Fibroblast of lung (primary cell): ENCODE results near the gene PRRC2B. TPM values are rescaled to one million over a fixed set of nuclear protein-coding genes. Genes with fewer than 3 reads are reported as not detected.

Experiments used
- DNase-seq, 2 donors: peaks; one replicate each; pipeline versions ENCODE4 v3.0.0 to v3.0.0-alpha.2; 2010; ENCODE audit warnings: low read depth in 2 of 2
- H2AFZ ChIP-seq: 2 replicates; pipeline ENCODE4 v1.5.1; 2012; ENCODE audit warnings: low read length, control low read depth, inconsistent platforms
- H3K27ac ChIP-seq: 2 replicates; pipeline ENCODE4 v1.5.1; 2011; ENCODE audit warnings: low read length, control low read depth; ENCODE audit not compliant: insufficient read depth
- H3K27me3 ChIP-seq: 2 replicates; pipeline ENCODE4 v1.5.1; 2011; ENCODE audit warnings: mild to moderate bottlenecking, low read length; ENCODE audit not compliant: control insufficient read depth, insufficient read depth
- H3K36me3 ChIP-seq: 2 replicates; pipeline ENCODE4 v1.5.1; 2011; ENCODE audit warnings: low read length; ENCODE audit not compliant: control insufficient read depth, insufficient read depth
- H3K4me1 ChIP-seq: 2 replicates; pipeline ENCODE4 v1.5.1; 2011; ENCODE audit warnings: low read length; ENCODE audit not compliant: control insufficient read depth, insufficient read depth; ENCODE audit errors: extremely low read depth
- H3K4me2 ChIP-seq: 2 replicates; pipeline ENCODE4 v1.5.1; 2011; ENCODE audit warnings: low read length, control low read depth; ENCODE audit not compliant: insufficient read depth; ENCODE audit errors: extremely low read depth
- H3K4me3 ChIP-seq, 4 experiments: fragments of 200-600 bp in 1 of 4; sonication (generic) in 1 of 4; replicated peaks in 1 of 4; 2 replicates each; pipeline ENCODE4 v1.5.1; 2011 to 2016; ENCODE audit warnings: low read length in 4 of 4, low read depth in 3 of 4, mild to moderate bottlenecking in 3 of 4, control low read depth in 2 of 4, inconsistent platforms in 1 of 4, mixed read lengths in 1 of 4; ENCODE audit not compliant: insufficient read depth in 1 of 4; ENCODE audit errors: control extremely low read depth in 1 of 4
- H3K79me2 ChIP-seq: 2 replicates; pipeline ENCODE4 v1.5.1; 2012; ENCODE audit warnings: mild to moderate bottlenecking, low read length, inconsistent platforms; ENCODE audit not compliant: control insufficient read depth, insufficient read depth
- H3K9ac ChIP-seq: 2 replicates; pipeline ENCODE4 v1.5.1; 2011; ENCODE audit warnings: mild to moderate bottlenecking, low read length, control low read depth; ENCODE audit not compliant: insufficient read depth
- H3K9me3 ChIP-seq: 2 replicates; pipeline ENCODE4 v1.5.1; 2012; ENCODE audit warnings: low read depth, low read length; ENCODE audit not compliant: control insufficient read depth, insufficient read depth
- H4K20me1 ChIP-seq: 2 replicates; pipeline ENCODE4 v1.5.1; 2011; ENCODE audit warnings: low read length; ENCODE audit not compliant: control insufficient read depth, insufficient read depth; ENCODE audit errors: extremely low read depth
- EZH2 ChIP-seq: IDR thresholded peaks from 2 replicates; pipeline ENCODE4 v1.5.1; 2012; ENCODE audit warnings: low read length, control low read depth, mild to moderate bottlenecking; ENCODE audit errors: missing control alignments
- polyA plus RNA-seq, 2 donors: library from polyadenylated mRNA; depleted of rRNA in 1 of 2; stranded (reverse) in 1 of 2; unstranded in 1 of 2; fragments of >200 nt; gene quantifications; 2 replicates each; pipeline ENCODE4 v1.2.1, GENCODE V29; 2011 to 2012; ENCODE audit warnings: missing spikeins in 1 of 2
- total RNA-seq: library from RNA; depleted of rRNA; stranded (reverse); fragments of >200 nt; gene quantifications from 2 replicates; pipeline ENCODE4 v1.2.1, GENCODE V29; 2014
- TF ChIP-seq, protein P1 (sequence below), 2 donors: IDR thresholded peaks in 1 of 2; conservative IDR thresholded peaks in 1 of 2; 1 replicate in 1 of 2; 2 replicates in 1 of 2; pipeline ENCODE4 v1.5.1; 2011 to 2012; ENCODE audit warnings: low read length in 2 of 2, control low read depth in 1 of 2, inconsistent platforms in 1 of 2, low read depth in 1 of 2, mild to moderate bottlenecking in 1 of 2

PRRC2B gene
- total and polyA plus RNA-seq, 2 donors (not counting 1 experiment from before 2014, with no cell fraction given) = 29.9 to 66.4 TPM

DNA sequence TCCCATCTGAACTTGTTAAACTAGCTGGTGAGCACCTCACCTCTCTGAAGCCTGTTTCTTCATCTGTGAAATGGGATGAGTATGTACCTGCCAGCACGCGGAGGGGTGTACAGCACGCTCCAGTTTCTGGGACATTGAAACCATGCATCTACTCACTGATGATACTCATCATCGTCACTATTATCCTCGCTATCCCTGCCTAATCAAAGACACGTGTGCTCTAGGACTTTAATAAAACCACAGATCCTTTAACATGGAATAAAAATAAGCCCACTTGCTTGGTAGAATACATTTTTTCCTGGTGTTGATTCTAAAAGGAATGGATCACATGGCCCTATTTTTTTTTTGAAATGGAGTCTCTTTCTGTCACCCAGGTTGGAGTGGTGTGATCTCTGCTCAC is 71.5 kb downstream of the PRRC2B start:
- Histone ChIP-seq H3K27me3 (no peaks in the 10 kb centered on the region), H3K4me2 (no peak overlapping the region), H4K20me1 (no peaks in the 10 kb centered on the region), H3K27ac (no peak overlapping the region), H3K36me3 (peaks cover 28% of the 10 kb centered on the region), H2AFZ (no peak overlapping the region), H3K9ac (no peak overlapping the region), H3K4me3 (no peak overlapping the region), H3K79me2 (peaks cover 18% of the 10 kb centered on the region), H3K9me3 (no peaks in the 10 kb centered on the region), H3K4me1 (no peaks in the 10 kb centered on the region)
- no peak for TF ChIP-seq EZH2
- TF ChIP-seq, protein P1, sequence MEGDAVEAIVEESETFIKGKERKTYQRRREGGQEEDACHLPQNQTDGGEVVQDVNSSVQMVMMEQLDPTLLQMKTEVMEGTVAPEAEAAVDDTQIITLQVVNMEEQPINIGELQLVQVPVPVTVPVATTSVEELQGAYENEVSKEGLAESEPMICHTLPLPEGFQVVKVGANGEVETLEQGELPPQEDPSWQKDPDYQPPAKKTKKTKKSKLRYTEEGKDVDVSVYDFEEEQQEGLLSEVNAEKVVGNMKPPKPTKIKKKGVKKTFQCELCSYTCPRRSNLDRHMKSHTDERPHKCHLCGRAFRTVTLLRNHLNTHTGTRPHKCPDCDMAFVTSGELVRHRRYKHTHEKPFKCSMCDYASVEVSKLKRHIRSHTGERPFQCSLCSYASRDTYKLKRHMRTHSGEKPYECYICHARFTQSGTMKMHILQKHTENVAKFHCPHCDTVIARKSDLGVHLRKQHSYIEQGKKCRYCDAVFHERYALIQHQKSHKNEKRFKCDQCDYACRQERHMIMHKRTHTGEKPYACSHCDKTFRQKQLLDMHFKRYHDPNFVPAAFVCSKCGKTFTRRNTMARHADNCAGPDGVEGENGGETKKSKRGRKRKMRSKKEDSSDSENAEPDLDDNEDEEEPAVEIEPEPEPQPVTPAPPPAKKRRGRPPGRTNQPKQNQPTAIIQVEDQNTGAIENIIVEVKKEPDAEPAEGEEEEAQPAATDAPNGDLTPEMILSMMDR (conservative IDR thresholded peaks at IDR 0.05 in 1 of 2, IDR thresholded peaks at IDR 0.05 in 1 of 2; ENCODE audit: low read depth in 1 of 2, low read length in 2 of 2) = no peak
- no peak for DNase-seq

GRCh38 chr9:131467214-131467935 is 73.5 kb downstream of the PRRC2B start:
- no peaks in the 10 kb centered on the region for H3K9me3 ChIP-seq
- DNase-seq = no peak
- H2AFZ ChIP-seq = no peak overlapping the region
- no peak overlapping the region for H3K4me2 ChIP-seq
- no peak overlapping the region for H3K9ac ChIP-seq
- peaks cover 25% of the 10 kb centered on the region for H3K79me2 ChIP-seq
- H3K27ac ChIP-seq = no peak overlapping the region
- no peak overlapping the region for H3K4me3 ChIP-seq
- H4K20me1 ChIP-seq = no peaks in the 10 kb centered on the region
- H3K27me3 ChIP-seq = no peaks in the 10 kb centered on the region
- no peaks in the 10 kb centered on the region for H3K4me1 ChIP-seq
- TF ChIP-seq, protein P1 (conservative IDR thresholded peaks at IDR 0.05 in 1 of 2, IDR thresholded peaks at IDR 0.05 in 1 of 2; ENCODE audit: low read depth in 1 of 2, low read length in 2 of 2) = no peak
- TF ChIP-seq EZH2 = no peak
- peaks cover 26% of the 10 kb centered on the region for H3K36me3 ChIP-seq

GRCh38 chr9:131468031-131468430 is 74.1 kb downstream of the PRRC2B start:
- Histone ChIP-seq H3K36me3 (peaks cover 28% of the 10 kb centered on the region), H3K9ac (no peak overlapping the region), H3K9me3 (no peaks in the 10 kb centered on the region), H3K4me2 (no peak overlapping the region), H3K27me3 (no peaks in the 10 kb centered on the region), H3K4me1 (no peaks in the 10 kb centered on the region), H3K79me2 (peaks cover 26% of the 10 kb centered on the region), H2AFZ (no peak overlapping the region), H4K20me1 (no peaks in the 10 kb centered on the region), H3K4me3 (no peak overlapping the region), H3K27ac (no peak overlapping the region)
- TF ChIP-seq, protein P1 (conservative IDR thresholded peaks at IDR 0.05 in 1 of 2, IDR thresholded peaks at IDR 0.05 in 1 of 2; ENCODE audit: low read depth in 1 of 2, low read length in 2 of 2) = no peak
- no peak for TF ChIP-seq EZH2
- no peak for DNase-seq
